ENCODE data around the gene TMEM121.

The TMEM121 gene

GRCh38 chr14:105491366-105491973, 34.9 kb upstream of the TMEM121 start:
- in situ Hi-C loops (cut with HindIII; ENCODE audit: low sequenced_read_pairs): no loop called here
- DNase-seq (ENCODE audit: low read depth, low spot score): peak; percentile 39
- TF ChIP-seq CTCF (IDR thresholded peaks at IDR 0.05; ENCODE audit: low read depth, low read length): no peak

GRCh38 chr14:105492031-105492970, 34.1 kb upstream of the TMEM121 start:
- TF ChIP-seq CTCF (IDR thresholded peaks at IDR 0.05; ENCODE audit: low read depth, low read length): no peak
- no peak for DNase-seq (ENCODE audit: low read depth, low spot score)
- H3K4me3 ChIP-seq (ENCODE audit: low read depth, low read length): peak overlapping the region; percentile 54
- in situ Hi-C loops (cut with HindIII; ENCODE audit: low sequenced_read_pairs): no loop called here

More at GRCh38 chr14:105491366-105491973, 34.9 kb upstream of the TMEM121 start:
- H3K4me3 ChIP-seq (ENCODE audit: low read depth, low read length): peak overlapping the region; percentile 54

- in situ Hi-C loops (cut with HindIII; ENCODE audit: low sequenced_read_pairs): no loop called here
- no peak for TF ChIP-seq CTCF (IDR thresholded peaks at IDR 0.05; ENCODE audit: low read depth, low read length)
- no peak for DNase-seq (ENCODE audit: low read depth, low spot score)
- H3K4me3 ChIP-seq (ENCODE audit: low read depth, low read length): no peak overlapping the region
Observed at GRCh38 chr14:105492971-105493871, 33.2 kb upstream of the TMEM121 start.

- H3K4me3 ChIP-seq (ENCODE audit: low read depth, low read length): no peak overlapping the region
- no peak for TF ChIP-seq CTCF (IDR thresholded peaks at IDR 0.05; ENCODE audit: low read depth, low read length)
- DNase-seq (ENCODE audit: low read depth, low spot score): no peak
- in situ Hi-C loops (cut with HindIII; ENCODE audit: low sequenced_read_pairs): no loop called here
Observed at GRCh38 chr14:105493921-105494605, 32.3 kb upstream of the TMEM121 start.

GRCh38 chr14:105494606-105494929, 31.8 kb upstream of the TMEM121 start:
- DNase-seq (ENCODE audit: low read depth, low spot score): no peak
- H3K4me3 ChIP-seq (ENCODE audit: low read depth, low read length): no peak overlapping the region
- TF ChIP-seq CTCF (IDR thresholded peaks at IDR 0.05; ENCODE audit: low read depth, low read length): no peak
- in situ Hi-C loops (cut with HindIII; ENCODE audit: low sequenced_read_pairs): no loop called here
